22Rv1 (cell line): ENCODE results near the gene CLASP1.

ENCODE experiments used
- CTCF ChIP-seq: fragments of 450-650 bp; IDR thresholded peaks from 2 replicates; pipeline ENCODE4 v1.5.1; 2017; ENCODE audit warnings: mild to moderate bottlenecking
- ZFX ChIP-seq: fragments of 450-650 bp; IDR thresholded peaks from 2 replicates; pipeline ENCODE4 v1.6.1; 2017; ENCODE audit warnings: antibody characterized with exemption, borderline replicate concordance

DNA sequence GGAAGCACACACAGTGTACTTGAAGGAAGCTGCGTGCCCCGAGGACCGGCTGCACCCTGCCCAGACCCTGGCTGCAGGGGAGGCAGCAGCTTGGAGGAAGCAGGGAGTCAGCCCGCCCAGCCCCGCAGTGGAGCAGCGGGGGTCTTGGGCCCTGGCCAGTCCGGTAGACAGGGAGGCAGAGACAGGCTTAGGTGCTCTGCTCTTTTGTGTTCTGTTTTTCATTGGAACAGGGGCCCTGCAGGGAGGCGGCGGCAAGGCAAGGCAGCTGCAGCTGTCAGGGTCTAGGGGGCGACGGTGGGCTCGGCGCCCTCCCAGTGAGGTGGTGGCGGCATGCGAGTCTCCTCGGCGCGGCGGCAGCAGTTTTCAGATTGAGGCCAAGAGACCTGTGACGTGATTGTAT, 311.0 kb downstream of the CLASP1 start:
- no peak for TF ChIP-seq CTCF
- TF ChIP-seq ZFX: no peak
